Neural cell (in vitro differentiated cells): ENCODE results near the gene RANGRF. TPM values are rescaled to one million over a fixed set of nuclear protein-coding genes. Genes with fewer than 3 reads are reported as not detected.

Source experiments
- H2AFZ ChIP-seq: fragments of 200-600, 300-800 bp; sonication (generic), shearing (Covaris generic); 2 replicates; pipeline ENCODE4 v1.6.0; 2014; ENCODE audit warnings: low read depth, mild to moderate bottlenecking, antibody characterized with exemption, low read length, moderate library complexity
- H3F3A ChIP-seq: fragments of 200-600 bp; shearing (Covaris generic); 2 replicates; pipeline ENCODE4 v1.6.1; 2016; ENCODE audit warnings: mild to moderate bottlenecking, moderate library complexity, mixed read lengths, antibody characterized with exemption, low read length; ENCODE audit not compliant: insufficient read depth, poor library complexity, severe bottlenecking
- H3K27ac ChIP-seq: fragments of 200-600, 300-800 bp; sonication (generic), shearing (Covaris generic); 2 replicates; pipeline ENCODE4 v1.5.1; 2014; ENCODE audit warnings: mild to moderate bottlenecking, low read length, moderate library complexity
- H3K27me3 ChIP-seq: fragments of 300-800, 200-600 bp; sonication (generic), shearing (Covaris generic); 2 replicates; pipeline ENCODE4 v1.6.0; 2014; ENCODE audit warnings: mild to moderate bottlenecking, low read depth, low read length, moderate library complexity; ENCODE audit not compliant: insufficient read depth
- H3K36me3 ChIP-seq: fragments of 300-800, 200-600 bp; sonication (generic), shearing (Covaris generic); 2 replicates; pipeline ENCODE4 v1.5.1; 2014; ENCODE audit warnings: mild to moderate bottlenecking, antibody characterized with exemption, low read length, moderate library complexity; ENCODE audit not compliant: insufficient read depth
- H3K4me2 ChIP-seq: fragments of 300-800, 200-600 bp; sonication (generic), shearing (Covaris generic); 2 replicates; pipeline ENCODE4 v1.6.0; 2014; ENCODE audit warnings: mild to moderate bottlenecking, low read length
- H3K4me3 ChIP-seq: fragments of 300-800, 200-600 bp; sonication (generic), shearing (Covaris generic); 2 replicates; pipeline ENCODE4 v1.5.1; 2014; ENCODE audit warnings: mild to moderate bottlenecking, low read length, moderate library complexity
- H3K79me2 ChIP-seq: fragments of 200-600 bp; shearing (Covaris generic); replicated peaks from 2 replicates; pipeline ENCODE4 v1.6.0; 2014; ENCODE audit warnings: mild to moderate bottlenecking, low read length, moderate library complexity; ENCODE audit not compliant: insufficient read depth
- H3K9ac ChIP-seq: fragments of 300-800, 200-600 bp; sonication (generic), shearing (Covaris generic); 2 replicates; pipeline ENCODE4 v1.6.1; 2016; ENCODE audit warnings: mild to moderate bottlenecking, low read length, mixed read lengths
- H3K9me2 ChIP-seq: fragments of 200-600 bp; shearing (Covaris generic); 2 replicates; pipeline ENCODE4 v1.6.1; 2016; ENCODE audit warnings: mild to moderate bottlenecking, low read length, mixed read lengths; ENCODE audit not compliant: insufficient read depth
- H3K9me3 ChIP-seq: fragments of 200-600, 300-800 bp; sonication (generic), shearing (Covaris generic); 2 replicates; pipeline ENCODE4 v1.6.1; 2016; ENCODE audit warnings: mild to moderate bottlenecking, mixed run types, low read length, moderate library complexity, mixed read lengths
- H4K20me1 ChIP-seq: fragments of 200-600 bp; shearing (Covaris generic); 2 replicates; pipeline ENCODE4 v1.6.1; 2016; ENCODE audit warnings: mild to moderate bottlenecking, mixed run types; ENCODE audit not compliant: insufficient read depth
- CTCF ChIP-seq: fragments of 450-650 bp; IDR thresholded peaks from 2 replicates; pipeline ENCODE4 v1.5.1; 2014; ENCODE audit warnings: antibody characterized with exemption, mild to moderate bottlenecking, moderate library complexity; ENCODE audit not compliant: poor library complexity, severe bottlenecking
- EP300 ChIP-seq: fragments of 450-650 bp; conservative IDR thresholded peaks from 2 replicates; pipeline ENCODE4 v1.6.1; 2014; ENCODE audit warnings: antibody characterized with exemption, mild to moderate bottlenecking, moderate library complexity; ENCODE audit not compliant: poor library complexity, severe bottlenecking
- EZH2 ChIP-seq: fragments of 200-600, 300-800 bp; shearing (Covaris generic), sonication (generic); IDR thresholded peaks from 2 replicates; pipeline ENCODE4 v1.6.1; 2014; ENCODE audit warnings: antibody characterized with exemption, low read length, borderline replicate concordance, mild to moderate bottlenecking; ENCODE audit not compliant: insufficient read depth, poor library complexity, severe bottlenecking
- MXI1 ChIP-seq: fragments of 450-650 bp; conservative IDR thresholded peaks from 2 replicates; pipeline ENCODE4 v1.6.1; 2014; ENCODE audit warnings: antibody characterized with exemption, mild to moderate bottlenecking; ENCODE audit not compliant: poor library complexity, severe bottlenecking
- POLR2AphosphoS5 ChIP-seq: IDR thresholded peaks from 2 replicates; pipeline ENCODE4 v1.6.1; 2012
- RAD21 ChIP-seq: fragments of 450-650 bp; conservative IDR thresholded peaks from 2 replicates; pipeline ENCODE4 v1.6.1; 2014; ENCODE audit warnings: antibody characterized with exemption, mild to moderate bottlenecking, moderate library complexity
- REST ChIP-seq: IDR thresholded peaks from 2 replicates; pipeline ENCODE4 v1.6.1; 2012; ENCODE audit warnings: borderline replicate concordance
- SMC3 ChIP-seq: fragments of 450-650 bp; conservative IDR thresholded peaks from 2 replicates; pipeline ENCODE4 v1.6.1; 2014; ENCODE audit warnings: antibody characterized with exemption, mild to moderate bottlenecking, moderate library complexity; ENCODE audit not compliant: poor library complexity
- TAF1 ChIP-seq: IDR thresholded peaks from 2 replicates; pipeline ENCODE4 v1.6.1; 2012; ENCODE audit warnings: low read depth
- polyA plus RNA-seq: library from polyadenylated mRNA; depleted of rRNA; stranded (reverse); fragments of >200 nt; gene quantifications from 2 replicates; pipeline ENCODE4 v1.2.3, GENCODE V29; 2014

RANGRF gene
- polyA plus RNA-seq, 1 donor from 2014 or later: 20.9 TPM

- H2AFZ ChIP-seq: no peak overlapping the region
- H3K4me2 ChIP-seq: no peak overlapping the region
- TF ChIP-seq MXI1: no peak
- no peak for TF ChIP-seq EZH2
- TF ChIP-seq REST: no peak
- no peak for TF ChIP-seq EP300
- TF ChIP-seq POLR2AphosphoS5: no peak
- TF ChIP-seq TAF1: no peak
- TF ChIP-seq SMC3: no peak
- no peak for TF ChIP-seq RAD21
- no peak for TF ChIP-seq CTCF
- no peak overlapping the region for H3K4me3 ChIP-seq
- no peaks in the 10 kb centered on the region for H3F3A ChIP-seq
- no peaks in the 10 kb centered on the region for H3K9me2 ChIP-seq
- H3K36me3 ChIP-seq: no peaks in the 10 kb centered on the region
- H3K27me3 ChIP-seq: peaks cover 20% of the 10 kb centered on the region
- H3K79me2 ChIP-seq: no peaks in the 10 kb centered on the region
- no peaks in the 10 kb centered on the region for H4K20me1 ChIP-seq
- no peak overlapping the region for H3K9ac ChIP-seq
- H3K9me3 ChIP-seq: no peaks in the 10 kb centered on the region
- no peak overlapping the region for H3K27ac ChIP-seq
Observed at GRCh38 chr17:8324132-8324531, 35.7 kb downstream of the RANGRF start.

DNA sequence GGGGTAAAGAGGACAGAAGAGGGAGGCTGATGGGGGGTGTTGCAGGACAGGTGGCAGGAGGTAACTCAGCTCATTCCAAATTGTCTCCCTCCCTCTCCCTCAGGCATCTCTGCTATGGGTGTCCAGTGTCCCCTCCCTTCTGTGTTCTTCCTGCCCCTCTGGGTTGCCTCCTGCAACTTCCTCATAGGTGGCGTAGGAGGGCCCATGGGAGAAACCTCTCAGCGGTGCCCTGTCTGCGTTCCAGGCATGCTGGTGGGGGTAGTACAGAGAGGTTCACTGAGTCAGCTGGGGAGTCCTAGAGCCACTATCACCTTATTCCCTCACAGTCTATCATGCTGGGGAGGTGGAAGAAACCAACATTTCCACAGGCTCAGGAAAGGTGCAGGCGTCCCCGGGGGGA, 36.5 kb downstream of the RANGRF start:
- no peaks in the 10 kb centered on the region for H3F3A ChIP-seq
- no peak overlapping the region for H3K4me2 ChIP-seq
- H3K9ac ChIP-seq: no peak overlapping the region
- peaks cover 20% of the 10 kb centered on the region for H3K27me3 ChIP-seq
- no peaks in the 10 kb centered on the region for H3K36me3 ChIP-seq
- H3K4me3 ChIP-seq: no peak overlapping the region
- H3K27ac ChIP-seq: no peak overlapping the region
- no peaks in the 10 kb centered on the region for H3K9me3 ChIP-seq
- no peak for TF ChIP-seq TAF1
- TF ChIP-seq RAD21: no peak
- no peak for TF ChIP-seq SMC3
- TF ChIP-seq CTCF: no peak
- TF ChIP-seq MXI1: no peak
- no peak for TF ChIP-seq EP300
- H4K20me1 ChIP-seq: no peaks in the 10 kb centered on the region
- no peaks in the 10 kb centered on the region for H3K79me2 ChIP-seq
- H2AFZ ChIP-seq: no peak overlapping the region
- no peaks in the 10 kb centered on the region for H3K9me2 ChIP-seq
